SK-N-SH (cell line): ENCODE data around the gene MRGPRG.

ENCODE experiments used
- CTCF ChIP-seq: fragments of 200-600 bp; sonication (generic); IDR thresholded peaks from 2 replicates; pipeline ENCODE4 v1.6.1; 2017; ENCODE audit warnings: antibody characterized with exemption, mild to moderate bottlenecking, moderate library complexity
- EP300 ChIP-seq, 2 experiments: IDR thresholded peaks; 2 replicates each; pipeline versions ENCODE4 v1.4.0 to v1.6.1; 2012; ENCODE audit warnings: borderline replicate concordance in 1 of 2, low read depth in 1 of 2, low read length in 1 of 2
- EZH2phosphoT487 ChIP-seq: fragments of 200-600 bp; sonication (generic); IDR thresholded peaks from 2 replicates; pipeline ENCODE4 v1.6.1; 2017; ENCODE audit warnings: low read depth, mixed run types, mild to moderate bottlenecking, antibody characterized with exemption, moderate library complexity, borderline replicate concordance
- FOXM1 ChIP-seq: IDR thresholded peaks from 2 replicates; pipeline ENCODE4 v1.4.0; 2012; ENCODE audit warnings: low read depth, mild to moderate bottlenecking
- GATA2 ChIP-seq: sonication (generic); formaldehyde crosslinking; IDR thresholded peaks from 2 replicates; pipeline ENCODE4 v1.5.0; 2020; ENCODE audit warnings: mild to moderate bottlenecking, missing genetic modification reagents
- NRF1 ChIP-seq: IDR thresholded peaks from 2 replicates; pipeline ENCODE4 v1.6.1; 2012; ENCODE audit warnings: low read depth, mild to moderate bottlenecking, low read length
- PBX3 ChIP-seq: IDR thresholded peaks from 2 replicates; pipeline ENCODE4; 2012
- POLR2AphosphoS5 ChIP-seq: IDR thresholded peaks from 2 replicates; pipeline ENCODE4 v1.6.1; 2012; ENCODE audit warnings: low read depth, low read length
- RFX5 ChIP-seq: IDR thresholded peaks from 2 replicates; pipeline ENCODE4 v1.6.1; 2012; ENCODE audit warnings: mild to moderate bottlenecking, improper control_type of control experiment, low read length
- USF2 ChIP-seq: fragments of 150-350 bp; IDR thresholded peaks from 2 replicates; pipeline ENCODE4 v1.6.1; 2017; ENCODE audit warnings: antibody characterized with exemption, low read length, low read depth, borderline replicate concordance
- ZBTB33 ChIP-seq: IDR thresholded peaks from 2 replicates; pipeline ENCODE4 v1.4.0; 2012; ENCODE audit warnings: low read depth, borderline replicate concordance
- TF ChIP-seq, protein P1 (sequence below): IDR thresholded peaks from 2 replicates; pipeline ENCODE4 v1.6.1; 2012; ENCODE audit warnings: mild to moderate bottlenecking, low read depth, low read length, moderate library complexity

GRCh38 chr11:3224401-3225057, 5.9 kb upstream of the MRGPRG start:
- TF ChIP-seq POLR2AphosphoS5, result no peak
- no peak for TF ChIP-seq EP300 (IDR thresholded peaks at IDR 0.05; ENCODE audit: borderline replicate concordance in 1 of 2, low read depth in 1 of 2, low read length in 1 of 2)
- no peak for TF ChIP-seq FOXM1
- no peak for TF ChIP-seq CTCF
- no peak for TF ChIP-seq NRF1
- no peak for TF ChIP-seq RFX5
- TF ChIP-seq GATA2 (CRISPR knock-in tag), result no peak
- TF ChIP-seq, protein P1, sequence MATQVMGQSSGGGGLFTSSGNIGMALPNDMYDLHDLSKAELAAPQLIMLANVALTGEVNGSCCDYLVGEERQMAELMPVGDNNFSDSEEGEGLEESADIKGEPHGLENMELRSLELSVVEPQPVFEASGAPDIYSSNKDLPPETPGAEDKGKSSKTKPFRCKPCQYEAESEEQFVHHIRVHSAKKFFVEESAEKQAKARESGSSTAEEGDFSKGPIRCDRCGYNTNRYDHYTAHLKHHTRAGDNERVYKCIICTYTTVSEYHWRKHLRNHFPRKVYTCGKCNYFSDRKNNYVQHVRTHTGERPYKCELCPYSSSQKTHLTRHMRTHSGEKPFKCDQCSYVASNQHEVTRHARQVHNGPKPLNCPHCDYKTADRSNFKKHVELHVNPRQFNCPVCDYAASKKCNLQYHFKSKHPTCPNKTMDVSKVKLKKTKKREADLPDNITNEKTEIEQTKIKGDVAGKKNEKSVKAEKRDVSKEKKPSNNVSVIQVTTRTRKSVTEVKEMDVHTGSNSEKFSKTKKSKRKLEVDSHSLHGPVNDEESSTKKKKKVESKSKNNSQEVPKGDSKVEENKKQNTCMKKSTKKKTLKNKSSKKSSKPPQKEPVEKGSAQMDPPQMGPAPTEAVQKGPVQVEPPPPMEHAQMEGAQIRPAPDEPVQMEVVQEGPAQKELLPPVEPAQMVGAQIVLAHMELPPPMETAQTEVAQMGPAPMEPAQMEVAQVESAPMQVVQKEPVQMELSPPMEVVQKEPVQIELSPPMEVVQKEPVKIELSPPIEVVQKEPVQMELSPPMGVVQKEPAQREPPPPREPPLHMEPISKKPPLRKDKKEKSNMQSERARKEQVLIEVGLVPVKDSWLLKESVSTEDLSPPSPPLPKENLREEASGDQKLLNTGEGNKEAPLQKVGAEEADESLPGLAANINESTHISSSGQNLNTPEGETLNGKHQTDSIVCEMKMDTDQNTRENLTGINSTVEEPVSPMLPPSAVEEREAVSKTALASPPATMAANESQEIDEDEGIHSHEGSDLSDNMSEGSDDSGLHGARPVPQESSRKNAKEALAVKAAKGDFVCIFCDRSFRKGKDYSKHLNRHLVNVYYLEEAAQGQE, result no peak
- no peak for TF ChIP-seq EZH2phosphoT487
- TF ChIP-seq PBX3, result no peak
- no peak for TF ChIP-seq ZBTB33
- TF ChIP-seq USF2, result no peak
